ENCODE data around the gene TFG. TPM values are rescaled to one million over a fixed set of nuclear protein-coding genes. Genes with fewer than 3 reads are reported as not detected.

Gene TFG
- 100 to 1,000 TPM in 1 of 4 donors, 10 to 100 TPM in 3; 49.4 to 131 (median 66.8) TPM for total RNA-seq

- no peak for TF ChIP-seq CTCF (IDR thresholded peaks at IDR 0.05; ENCODE audit: low read depth)
Observed at GRCh38 chr3:100708989-100709841, at the start of gene TFG. TFG (plus strand) TSS chr3:100709494; CDS start chr3:100713686, 4,192 bp downstream.

DNA sequence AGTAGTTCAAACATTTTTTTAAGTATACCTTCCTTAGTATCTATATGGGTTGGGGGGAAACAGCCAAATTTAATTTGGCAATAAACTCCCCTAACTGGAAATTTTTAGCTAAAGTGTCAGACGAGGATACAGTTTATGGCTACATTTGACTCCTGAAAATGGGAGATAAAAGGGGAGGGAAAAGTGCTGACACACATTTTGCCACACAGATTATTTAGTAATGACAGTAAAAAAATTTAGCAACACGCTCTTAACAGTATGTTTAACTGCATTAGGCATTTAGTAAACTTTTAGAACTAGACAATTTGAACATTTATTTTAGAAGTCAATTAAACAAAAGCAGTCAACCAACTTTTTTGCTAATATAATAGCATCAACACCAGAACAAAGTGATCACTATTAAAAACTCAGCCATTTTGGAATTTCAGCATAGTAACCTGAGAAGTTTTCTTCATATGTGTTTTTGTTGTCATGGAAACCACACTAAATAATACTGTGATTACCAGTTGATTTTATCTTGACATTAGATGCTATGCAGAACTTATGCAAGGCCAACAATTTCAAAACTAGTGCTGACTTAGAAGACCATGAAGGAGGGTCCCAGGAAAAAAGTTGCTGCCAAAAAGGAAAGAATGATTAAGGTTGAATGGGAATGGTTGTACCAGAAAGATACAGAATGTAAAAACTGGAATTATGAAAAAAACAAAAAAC, 47.0 kb upstream of the TFG start:
- no peak for TF ChIP-seq CTCF (IDR thresholded peaks at IDR 0.05; ENCODE audit: low read depth)

- TF ChIP-seq CTCF (IDR thresholded peaks at IDR 0.05; ENCODE audit: low read depth) = no peak
Observed at GRCh38 chr3:100665230-100665629, 44.1 kb upstream of the TFG start.

- TF ChIP-seq CTCF (IDR thresholded peaks at IDR 0.05; ENCODE audit: low read depth) = no peak
Observed at GRCh38 chr3:100681496-100681895, 27.8 kb upstream of the TFG start.

GRCh38 chr3:100682056-100682853, 27.0 kb upstream of the TFG start:
- no peak for TF ChIP-seq CTCF (IDR thresholded peaks at IDR 0.05; ENCODE audit: low read depth)

DNA sequence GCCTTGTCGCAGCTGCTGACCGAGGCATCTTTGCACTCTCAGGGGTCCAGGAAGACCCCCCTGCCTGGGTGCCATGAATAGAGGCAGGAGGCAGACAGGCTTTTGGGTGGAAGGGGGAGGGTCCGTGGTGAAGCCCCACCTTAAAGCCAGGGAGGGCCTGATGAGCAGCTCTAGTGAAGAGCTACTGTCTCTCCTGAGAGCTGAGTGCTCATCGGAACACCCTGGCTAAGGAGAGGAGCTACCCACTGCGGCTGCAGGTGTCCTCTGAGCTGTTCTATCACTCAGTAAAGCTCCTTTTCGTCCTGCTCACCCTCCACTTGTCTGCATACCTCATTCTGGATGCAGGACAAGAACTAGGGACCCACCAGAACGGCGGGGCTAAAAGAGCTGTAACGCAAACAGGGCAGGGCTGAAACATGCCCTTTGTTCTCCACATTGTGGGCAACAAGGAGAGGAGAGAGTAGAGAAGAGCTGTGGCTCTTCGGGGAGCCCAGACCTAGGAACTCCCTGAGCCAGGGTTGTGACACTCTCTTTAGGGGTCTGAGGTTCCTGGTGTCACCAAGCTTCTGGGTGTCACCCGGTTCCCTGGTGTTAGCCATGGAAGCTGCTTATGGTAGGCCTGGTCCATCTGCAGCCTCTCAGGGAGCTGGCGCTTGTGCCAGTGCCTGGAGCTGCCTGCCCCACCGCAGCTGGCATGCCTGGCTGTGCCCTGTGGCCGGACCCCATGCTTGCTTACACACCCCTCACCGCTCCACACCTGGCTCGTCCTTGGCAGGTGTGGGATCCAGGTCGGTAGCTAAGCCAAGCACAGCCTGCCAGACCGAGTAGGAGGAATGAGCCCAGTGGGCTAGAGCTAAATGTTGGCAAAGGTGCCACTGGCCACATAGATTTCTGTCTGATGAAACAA, 26.2 kb upstream of the TFG start:
- no peak for TF ChIP-seq CTCF (IDR thresholded peaks at IDR 0.05; ENCODE audit: low read depth)

Measured in subcutaneous adipose tissue (tissue), 4 donors.